Omental fat pad (tissue), 4 donors: ENCODE measurements around the gene FZD8. TPM values are rescaled to one million over a fixed set of nuclear protein-coding genes. Genes with fewer than 3 reads are reported as not detected.

Source experiments
- ATAC-seq: fragments of 150-250 bp; one replicate; pipeline ENCODE4 v1.9.1; 2016; ENCODE audit warnings: mild to moderate bottlenecking, moderate library complexity; ENCODE audit not compliant: low FRiP score
- DNase-seq: peaks from one replicate; pipeline ENCODE4 v3.0.0-alpha.2; 2019; ENCODE audit warnings: low spot score
- total RNA-seq, 4 donors: library from RNA; depleted of rRNA; stranded (reverse); fragments of >200 nt; gene quantifications; one replicate each; pipeline ENCODE4 v1.1.0, GENCODE V29; 2016
- TF ChIP-seq, protein P1 (sequence below), 3 donors: fragments of 450-650 bp; IDR thresholded peaks; one replicate each; pipeline ENCODE4 v1.5.1; 2016 to 2017; ENCODE audit warnings: antibody characterized with exemption in 3 of 3, mild to moderate bottlenecking in 3 of 3, moderate library complexity in 2 of 3

FZD8 gene
- total RNA-seq, 4 donors from 2014 or later: 3.8 to 7.1 (median 5.1) TPM

GRCh38 chr10:35640951-35641675 is 983 bp downstream of the FZD8 start:
- ATAC-seq: peak; percentile 21
- no peak for DNase-seq
- TF ChIP-seq, protein P1, sequence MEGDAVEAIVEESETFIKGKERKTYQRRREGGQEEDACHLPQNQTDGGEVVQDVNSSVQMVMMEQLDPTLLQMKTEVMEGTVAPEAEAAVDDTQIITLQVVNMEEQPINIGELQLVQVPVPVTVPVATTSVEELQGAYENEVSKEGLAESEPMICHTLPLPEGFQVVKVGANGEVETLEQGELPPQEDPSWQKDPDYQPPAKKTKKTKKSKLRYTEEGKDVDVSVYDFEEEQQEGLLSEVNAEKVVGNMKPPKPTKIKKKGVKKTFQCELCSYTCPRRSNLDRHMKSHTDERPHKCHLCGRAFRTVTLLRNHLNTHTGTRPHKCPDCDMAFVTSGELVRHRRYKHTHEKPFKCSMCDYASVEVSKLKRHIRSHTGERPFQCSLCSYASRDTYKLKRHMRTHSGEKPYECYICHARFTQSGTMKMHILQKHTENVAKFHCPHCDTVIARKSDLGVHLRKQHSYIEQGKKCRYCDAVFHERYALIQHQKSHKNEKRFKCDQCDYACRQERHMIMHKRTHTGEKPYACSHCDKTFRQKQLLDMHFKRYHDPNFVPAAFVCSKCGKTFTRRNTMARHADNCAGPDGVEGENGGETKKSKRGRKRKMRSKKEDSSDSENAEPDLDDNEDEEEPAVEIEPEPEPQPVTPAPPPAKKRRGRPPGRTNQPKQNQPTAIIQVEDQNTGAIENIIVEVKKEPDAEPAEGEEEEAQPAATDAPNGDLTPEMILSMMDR (IDR thresholded peaks at IDR 0.05): no peak

DNA sequence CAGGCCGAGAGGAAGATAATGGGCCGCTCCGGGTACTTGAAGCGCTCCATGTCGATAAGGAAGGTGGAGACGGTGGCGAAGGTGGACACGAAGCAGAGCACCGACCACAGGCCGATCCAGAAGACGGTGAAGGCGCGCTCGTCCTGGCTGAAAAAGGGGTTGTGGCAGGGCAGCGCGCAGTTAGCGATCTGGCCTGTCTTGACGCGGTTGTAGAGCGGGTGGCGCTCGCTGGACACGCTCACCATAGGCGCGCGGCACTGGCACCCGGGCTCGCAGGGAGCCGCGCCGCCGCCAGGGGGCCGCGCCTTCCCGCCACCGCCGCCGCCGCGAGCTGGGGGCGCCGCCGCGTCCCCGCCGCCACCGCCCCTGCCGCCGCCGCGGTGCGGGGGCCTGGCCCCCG is 1.6 kb downstream of the FZD8 start:
- TF ChIP-seq, protein P1 (IDR thresholded peaks at IDR 0.05): peak in 1 of 3 donors; percentile 27
- DNase-seq: no peak

GRCh38 chr10:35639728-35640401 is 2.2 kb downstream of the FZD8 start:
- TF ChIP-seq, protein P1 (IDR thresholded peaks at IDR 0.05): no peak
- ATAC-seq (no peak), DNase-seq (no peak)

More for the DNA sequence above, 1.6 kb downstream of the FZD8 start:
- peak; percentile 63 for ATAC-seq

DNA sequence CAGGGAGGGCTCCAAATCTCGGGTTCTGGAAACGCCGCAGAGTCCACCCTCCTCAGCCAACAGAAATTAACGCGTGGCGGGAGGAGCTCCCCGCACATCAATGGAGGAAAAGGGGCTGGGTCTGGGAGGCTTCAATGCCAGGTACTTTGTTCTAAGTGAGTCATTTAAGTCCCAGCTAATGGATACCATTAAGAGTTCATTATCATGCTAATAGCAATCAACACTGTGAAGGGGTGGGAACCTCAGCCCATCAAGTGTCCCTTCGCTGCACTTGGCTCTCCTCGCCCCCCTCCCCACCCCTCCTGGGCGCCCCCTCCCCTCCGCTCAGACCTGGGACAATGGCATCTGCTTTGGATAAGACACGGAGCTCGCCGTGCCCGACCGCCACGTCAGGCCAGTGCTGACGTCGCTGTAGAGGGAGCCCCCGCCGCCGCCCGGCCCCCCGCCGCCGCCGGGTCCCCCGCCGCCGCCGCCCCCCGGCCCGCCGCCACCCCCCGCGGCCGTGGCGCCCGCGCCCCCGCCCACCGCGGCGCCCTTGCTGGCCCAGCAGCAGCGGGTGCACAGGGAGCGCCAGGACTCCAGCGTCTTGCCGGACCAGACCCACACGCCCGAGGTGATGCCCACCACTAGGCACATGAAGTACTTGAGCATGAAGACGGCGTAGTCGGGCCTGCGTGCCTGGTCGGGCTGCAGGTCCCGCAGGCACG is 2.9 kb downstream of the FZD8 start:
- TF ChIP-seq, protein P1 (IDR thresholded peaks at IDR 0.05): no peak
- ATAC-seq (no peak), DNase-seq (no peak)

DNA sequence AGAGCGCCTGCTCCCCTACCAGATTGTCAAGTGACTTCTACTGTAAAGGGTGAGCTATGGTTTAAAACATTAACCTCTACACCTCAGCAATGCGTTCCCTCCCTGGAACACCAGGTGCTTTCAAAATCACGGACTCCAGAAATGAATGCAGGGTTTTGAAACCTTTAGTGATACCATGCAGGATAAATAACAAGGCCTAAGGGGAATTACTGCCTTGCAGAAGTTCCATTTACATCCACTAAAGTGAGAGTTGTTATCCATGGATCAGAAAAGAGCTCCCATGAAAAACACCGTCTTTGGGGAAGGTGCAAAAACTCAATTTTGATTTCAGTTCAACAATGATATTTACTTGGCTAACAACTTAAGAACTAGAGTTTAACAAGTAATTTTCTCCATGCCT is 4.0 kb downstream of the FZD8 start:
- ATAC-seq (no peak), DNase-seq (no peak)
- TF ChIP-seq, protein P1 (IDR thresholded peaks at IDR 0.05): no peak

- ATAC-seq (no peak), DNase-seq (no peak)
- TF ChIP-seq, protein P1 (IDR thresholded peaks at IDR 0.05): no peak
Measured at GRCh38 chr10:35637462-35637861, 4.6 kb downstream of the FZD8 start.
